ENCODE data around the gene SGSM1. TPM values are rescaled to one million over a fixed set of nuclear protein-coding genes. Genes with fewer than 3 reads are reported as not detected.

SGSM1 gene
- total RNA-seq, 2 donors from 2014 or later, result 0.70 to 3.0 TPM

DNA sequence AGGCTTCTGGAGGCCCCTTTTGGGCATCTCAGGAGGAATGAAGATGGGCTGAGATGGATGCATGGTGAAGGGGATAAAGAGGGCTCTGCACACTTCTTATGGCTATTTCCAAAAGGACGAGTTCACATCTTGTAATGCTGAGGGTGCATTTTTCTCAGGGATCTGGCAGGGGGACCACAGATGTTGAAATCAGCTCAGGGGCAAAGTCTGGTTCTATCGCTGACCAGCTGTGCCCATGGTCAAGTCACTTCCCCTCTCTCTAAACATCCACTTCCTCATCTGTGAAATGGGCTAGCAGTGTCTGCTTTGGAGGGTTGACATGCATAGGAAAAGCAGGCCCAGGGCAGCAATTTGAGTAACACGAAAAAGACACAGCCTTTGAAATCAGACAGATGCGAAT, 114.0 kb downstream of the SGSM1 start:
- H3K36me3 Mint-ChIP-seq (ENCODE audit: low read depth), result no peaks in the 10 kb centered on the region
- ATAC-seq, result no peak
- no peaks in the 10 kb centered on the region for H3K9me3 ChIP-seq (ENCODE audit: control insufficient read depth, low read length, poor library complexity, severe bottlenecking)
- no peak for DNase-seq
- no peak overlapping the region for H3K27ac Mint-ChIP-seq
- no peaks in the 10 kb centered on the region for H3K27me3 Mint-ChIP-seq
- H3K4me3 Mint-ChIP-seq, result no peak overlapping the region
- no peaks in the 10 kb centered on the region for H3K4me1 Mint-ChIP-seq

DNA sequence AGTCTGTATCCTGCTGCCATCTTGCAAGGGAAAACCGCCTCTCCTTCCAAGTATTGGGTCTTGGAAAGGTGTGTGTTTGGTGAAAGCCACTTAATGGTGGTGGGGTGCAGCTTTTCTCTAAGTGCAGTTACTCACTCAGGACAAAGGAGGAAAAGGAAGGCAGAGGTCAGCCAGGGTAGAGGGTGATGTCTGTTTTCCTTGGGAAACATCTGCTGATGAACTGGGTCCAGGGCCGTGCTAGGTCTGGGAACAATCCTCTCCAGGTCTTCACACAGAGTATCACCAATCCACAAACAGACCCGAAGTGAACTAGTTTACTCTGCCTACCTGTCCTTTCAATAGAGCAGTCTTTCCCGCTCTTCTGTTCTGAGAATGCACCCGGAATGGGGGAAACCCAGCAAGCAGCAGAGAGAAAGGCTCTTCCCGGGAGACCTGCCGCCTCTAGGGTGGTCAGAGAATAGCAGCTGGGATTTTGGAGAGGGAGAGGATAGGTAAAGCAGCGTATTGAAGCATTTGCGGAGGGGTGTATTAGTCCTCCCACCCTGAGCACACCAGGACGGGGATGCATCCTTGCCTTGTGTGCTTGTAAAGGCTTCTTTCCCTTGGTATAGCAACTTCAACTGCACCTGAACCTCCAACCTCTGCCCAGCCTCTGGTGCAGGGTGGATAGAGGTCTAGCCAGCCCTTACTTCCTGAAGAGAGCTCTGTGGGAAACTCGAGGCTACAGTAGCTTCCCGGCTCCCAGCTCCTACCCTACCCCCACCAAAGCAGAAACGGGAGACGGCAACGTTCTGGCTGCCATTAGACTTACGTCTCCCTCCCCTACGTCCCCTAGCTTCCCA, 119.8 kb downstream of the SGSM1 start:
- H3K36me3 Mint-ChIP-seq (ENCODE audit: low read depth), result peaks cover 2% of the 10 kb centered on the region
- no peak overlapping the region for H3K27ac Mint-ChIP-seq
- no peak overlapping the region for H3K4me3 Mint-ChIP-seq
- no peaks in the 10 kb centered on the region for H3K9me3 ChIP-seq (ENCODE audit: control insufficient read depth, low read length, poor library complexity, severe bottlenecking)
- DNase-seq, result no peak
- peaks cover 7% of the 10 kb centered on the region for H3K27me3 Mint-ChIP-seq
- no peak for ATAC-seq
- H3K4me1 Mint-ChIP-seq, result peaks cover 5% of the 10 kb centered on the region

DNA sequence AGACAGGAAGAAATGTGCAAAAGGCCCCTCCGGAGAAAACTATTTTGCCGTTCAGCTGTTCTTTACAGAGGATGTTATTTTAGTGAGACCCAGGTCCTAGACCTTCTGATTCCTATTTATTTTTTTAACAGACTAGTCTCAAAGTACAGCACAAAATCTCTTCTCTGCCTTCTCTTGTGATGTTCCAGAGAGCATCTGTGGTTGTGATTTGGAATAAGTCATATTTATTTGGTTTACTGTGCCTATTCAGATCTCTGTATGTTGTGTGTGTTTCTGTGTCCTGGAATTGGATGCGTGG, 120.4 kb downstream of the SGSM1 start:
- no peak for DNase-seq
- H3K4me1 Mint-ChIP-seq, result peaks cover 5% of the 10 kb centered on the region
- no peak overlapping the region for H3K4me3 Mint-ChIP-seq
- peaks cover 2% of the 10 kb centered on the region for H3K36me3 Mint-ChIP-seq (ENCODE audit: low read depth)
- no peak overlapping the region for H3K27ac Mint-ChIP-seq
- no peaks in the 10 kb centered on the region for H3K9me3 ChIP-seq (ENCODE audit: control insufficient read depth, low read length, poor library complexity, severe bottlenecking)
- no peak for ATAC-seq
- H3K27me3 Mint-ChIP-seq, result peaks cover 7% of the 10 kb centered on the region

DNA sequence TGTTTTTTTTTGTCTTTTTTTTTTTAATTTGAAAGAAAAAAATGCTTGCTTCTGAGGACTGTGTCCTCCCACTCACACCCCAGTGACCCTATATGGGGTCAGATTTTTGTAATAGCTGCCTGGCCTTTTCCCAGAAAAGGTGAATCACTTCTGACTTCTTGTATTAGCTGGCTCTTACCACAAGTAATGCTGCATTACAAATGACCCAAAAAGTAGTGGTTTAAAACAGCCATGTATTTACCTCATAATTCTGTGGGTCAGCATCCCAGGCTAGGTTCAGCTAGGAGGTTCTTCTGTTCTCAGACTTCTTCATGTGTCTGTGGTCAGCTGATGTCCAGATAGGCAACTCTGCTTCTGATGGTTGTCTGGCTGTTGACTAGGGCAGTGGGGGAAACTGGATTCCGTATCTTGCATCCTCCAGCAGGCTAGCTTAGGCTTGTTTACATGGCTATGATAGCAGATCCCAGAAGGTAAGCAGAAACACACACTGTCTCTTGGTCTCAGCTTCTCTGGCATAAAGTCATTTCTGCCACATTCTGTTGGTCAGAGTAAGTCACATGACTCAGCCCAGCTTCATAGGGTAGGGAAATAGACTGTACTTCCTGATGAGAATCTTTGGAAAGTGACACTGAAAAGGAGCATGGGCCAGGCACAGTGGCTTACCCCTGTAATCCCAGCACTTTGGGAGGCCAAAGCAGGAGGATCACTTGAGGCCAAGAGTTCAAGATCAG, 121.0 kb downstream of the SGSM1 start:
- H3K27ac Mint-ChIP-seq, result no peak overlapping the region
- ATAC-seq, result no peak
- peaks cover 5% of the 10 kb centered on the region for H3K4me1 Mint-ChIP-seq
- H3K36me3 Mint-ChIP-seq (ENCODE audit: low read depth), result peaks cover 2% of the 10 kb centered on the region
- peaks cover 7% of the 10 kb centered on the region for H3K27me3 Mint-ChIP-seq
- DNase-seq, result no peak
- no peak overlapping the region for H3K4me3 Mint-ChIP-seq
- no peaks in the 10 kb centered on the region for H3K9me3 ChIP-seq (ENCODE audit: control insufficient read depth, low read length, poor library complexity, severe bottlenecking)

DNA sequence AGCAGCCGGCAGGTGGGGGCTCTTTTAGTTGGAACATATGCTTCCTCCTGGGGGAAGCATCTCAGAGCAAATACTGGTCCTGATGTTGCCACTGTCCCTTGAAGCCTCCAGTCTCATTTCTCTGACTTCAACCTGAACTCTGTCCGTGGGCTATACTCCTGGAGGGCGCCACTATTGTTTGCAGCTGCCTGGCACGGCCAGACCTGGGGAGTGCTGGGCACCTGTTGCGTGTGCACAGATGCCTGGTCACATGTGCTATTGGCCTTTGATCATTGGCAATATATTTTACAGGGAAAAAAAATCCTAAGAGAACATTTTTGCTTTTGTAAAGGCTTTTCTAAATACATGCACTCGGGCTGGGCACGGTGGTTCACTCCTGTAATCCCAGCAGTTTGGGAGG, 122.3 kb downstream of the SGSM1 start:
- H3K9me3 ChIP-seq (ENCODE audit: control insufficient read depth, low read length, poor library complexity, severe bottlenecking), result no peaks in the 10 kb centered on the region
- ATAC-seq (no peak), DNase-seq (no peak)
- Mint-ChIP-seq H3K27ac (no peak overlapping the region), H3K27me3 (peaks cover 7% of the 10 kb centered on the region), H3K4me1 (peaks cover 5% of the 10 kb centered on the region), H3K4me3 (no peak overlapping the region), H3K36me3 (ENCODE audit: low read depth) (peaks cover 2% of the 10 kb centered on the region)

DNA sequence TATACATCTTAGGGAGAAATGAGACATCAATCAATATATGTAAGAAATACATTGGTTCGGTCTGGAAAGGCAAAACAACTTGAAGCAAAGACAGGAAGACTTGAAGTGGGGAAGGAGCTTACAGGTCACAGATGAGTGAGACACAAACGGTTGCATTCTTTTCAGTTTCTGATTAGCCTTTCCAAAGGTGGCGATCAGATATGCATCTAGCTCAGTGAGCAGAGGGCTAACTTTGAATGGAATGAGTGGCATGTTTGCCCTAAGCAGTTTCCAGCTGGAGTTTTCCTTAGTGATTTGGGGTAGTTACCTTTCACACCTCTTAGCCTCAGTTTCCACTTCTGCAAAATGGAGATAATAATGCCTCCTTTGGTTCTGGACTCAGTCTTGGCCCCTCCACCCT, 124.7 kb downstream of the SGSM1 start:
- Mint-ChIP-seq H3K27ac (no peak overlapping the region), H3K36me3 (ENCODE audit: low read depth) (peaks cover 2% of the 10 kb centered on the region), H3K4me1 (peaks cover 5% of the 10 kb centered on the region), H3K4me3 (no peak overlapping the region), H3K27me3 (peaks cover 7% of the 10 kb centered on the region)
- DNase-seq, result no peak
- no peaks in the 10 kb centered on the region for H3K9me3 ChIP-seq (ENCODE audit: control insufficient read depth, low read length, poor library complexity, severe bottlenecking)
- no peak for ATAC-seq

DNA sequence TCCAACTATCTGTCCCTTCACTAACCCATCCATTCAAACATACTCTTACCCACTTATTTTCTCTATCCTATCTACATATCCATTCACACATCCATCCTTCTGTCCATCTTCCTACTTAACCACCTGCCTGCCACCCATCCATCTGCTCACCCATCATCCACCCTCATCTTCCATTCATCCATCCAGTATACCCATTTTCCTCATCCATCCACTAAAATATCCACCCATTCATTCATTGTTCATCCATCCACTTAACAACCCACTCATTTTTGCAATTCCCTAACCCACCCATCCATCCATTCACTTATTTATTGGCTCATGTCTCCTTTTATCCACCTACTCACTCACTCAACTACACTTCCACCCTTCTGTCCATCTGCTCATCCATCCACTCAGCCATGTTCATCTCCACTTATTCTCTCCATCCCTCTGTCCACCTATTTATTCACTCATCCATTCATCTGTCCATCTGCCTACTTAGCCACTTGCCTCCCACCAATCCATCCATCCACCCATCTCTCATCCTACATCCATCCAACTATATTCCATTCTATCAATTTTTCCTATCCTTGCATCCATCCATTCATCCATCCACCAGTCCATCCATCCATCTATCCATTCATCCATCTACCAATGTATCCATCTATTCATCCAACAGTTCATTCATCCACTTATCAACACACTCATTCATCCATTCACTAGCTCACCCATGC, 129.9 kb downstream of the SGSM1 start:
- Mint-ChIP-seq H3K4me3 (no peak overlapping the region), H3K27ac (no peak overlapping the region), H3K27me3 (no peaks in the 10 kb centered on the region), H3K36me3 (ENCODE audit: low read depth) (no peaks in the 10 kb centered on the region), H3K4me1 (peaks cover 2% of the 10 kb centered on the region)
- ATAC-seq (no peak), DNase-seq (no peak)
- no peaks in the 10 kb centered on the region for H3K9me3 ChIP-seq (ENCODE audit: control insufficient read depth, low read length, poor library complexity, severe bottlenecking)

DNA sequence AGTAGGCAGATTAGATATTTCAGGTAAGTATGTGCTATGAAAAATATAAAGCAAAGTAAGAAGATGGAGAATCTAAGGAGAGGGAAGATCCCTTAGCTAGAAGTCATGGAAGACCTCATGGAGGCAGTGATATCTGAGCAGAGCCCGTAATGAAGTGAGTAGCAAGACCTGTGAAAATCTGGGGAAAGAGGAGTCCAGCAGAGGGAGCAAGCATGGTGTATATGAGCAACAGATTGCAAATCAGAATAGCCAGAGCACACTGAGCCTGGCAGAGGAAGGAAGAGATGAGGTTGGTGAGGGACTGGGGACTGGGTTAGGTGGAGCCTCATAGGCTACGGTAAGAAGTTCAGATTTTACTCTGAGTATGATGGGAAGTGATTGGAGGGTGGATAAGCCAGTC, 131.1 kb downstream of the SGSM1 start:
- H3K9me3 ChIP-seq (ENCODE audit: control insufficient read depth, low read length, poor library complexity, severe bottlenecking), result no peaks in the 10 kb centered on the region
- Mint-ChIP-seq H3K27me3 (no peaks in the 10 kb centered on the region), H3K27ac (no peak overlapping the region), H3K36me3 (ENCODE audit: low read depth) (no peaks in the 10 kb centered on the region), H3K4me3 (no peak overlapping the region), H3K4me1 (peaks cover 2% of the 10 kb centered on the region)
- DNase-seq (no peak), ATAC-seq (no peak)

DNA sequence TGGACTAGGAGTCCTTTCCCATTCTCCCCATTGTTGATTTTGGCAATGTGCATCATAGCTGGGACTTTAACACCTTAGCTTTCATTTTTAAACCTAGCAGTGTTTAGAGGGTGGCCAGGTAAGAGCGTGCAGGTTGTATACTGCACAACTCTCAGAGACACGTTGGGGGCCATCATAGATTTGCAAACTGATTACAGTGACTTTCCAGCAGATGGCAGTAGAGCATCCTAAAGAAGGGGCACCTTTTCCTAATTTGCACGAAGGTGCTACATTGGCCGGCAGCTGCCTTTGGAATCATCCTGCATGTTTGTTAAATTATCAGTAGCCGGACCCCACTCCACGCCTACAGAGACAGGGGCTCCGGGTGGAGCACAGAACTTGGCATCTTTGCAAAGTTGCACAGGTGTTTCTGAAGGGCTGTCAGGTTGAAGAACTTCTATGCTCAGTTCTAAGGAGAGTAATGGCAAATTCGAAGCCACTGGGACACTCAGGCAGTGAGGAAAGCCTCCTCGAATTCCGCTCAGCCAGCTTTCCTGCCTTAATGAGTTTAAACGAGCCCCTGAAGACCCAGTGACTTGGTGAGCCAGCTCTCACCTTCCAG, 132.8 kb downstream of the SGSM1 start:
- peak overlapping the region; percentile 43 for H3K27ac Mint-ChIP-seq
- H3K4me1 Mint-ChIP-seq, result peaks cover 2% of the 10 kb centered on the region
- ATAC-seq (peak; percentile 63), DNase-seq (no peak)
- H3K36me3 Mint-ChIP-seq (ENCODE audit: low read depth), result no peaks in the 10 kb centered on the region
- no peak overlapping the region for H3K4me3 Mint-ChIP-seq
- H3K9me3 ChIP-seq (ENCODE audit: control insufficient read depth, low read length, poor library complexity, severe bottlenecking), result no peaks in the 10 kb centered on the region
- H3K27me3 Mint-ChIP-seq, result peaks cover 4% of the 10 kb centered on the region

DNA sequence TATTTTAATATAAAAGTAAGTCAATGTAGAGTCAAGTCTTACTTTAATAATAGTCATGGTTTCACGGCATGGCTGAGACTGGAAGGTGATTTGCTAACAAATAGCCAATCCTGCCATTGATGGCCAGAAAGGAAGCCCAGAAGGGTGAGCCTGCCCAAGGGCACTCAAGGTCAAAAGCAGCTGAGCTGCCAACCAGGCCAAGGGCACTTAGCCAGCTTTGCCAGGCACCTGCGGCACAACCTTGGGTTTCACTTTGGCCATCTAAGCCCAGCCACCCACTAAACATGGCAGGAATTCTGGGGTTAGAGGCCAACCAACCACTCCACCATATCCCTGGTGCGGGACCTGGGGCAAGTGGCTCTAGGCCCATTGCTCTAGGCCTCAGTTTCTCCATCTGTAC, 136.3 kb downstream of the SGSM1 start:
- H3K27me3 Mint-ChIP-seq, result peaks cover 30% of the 10 kb centered on the region
- ATAC-seq, result no peak

DNA sequence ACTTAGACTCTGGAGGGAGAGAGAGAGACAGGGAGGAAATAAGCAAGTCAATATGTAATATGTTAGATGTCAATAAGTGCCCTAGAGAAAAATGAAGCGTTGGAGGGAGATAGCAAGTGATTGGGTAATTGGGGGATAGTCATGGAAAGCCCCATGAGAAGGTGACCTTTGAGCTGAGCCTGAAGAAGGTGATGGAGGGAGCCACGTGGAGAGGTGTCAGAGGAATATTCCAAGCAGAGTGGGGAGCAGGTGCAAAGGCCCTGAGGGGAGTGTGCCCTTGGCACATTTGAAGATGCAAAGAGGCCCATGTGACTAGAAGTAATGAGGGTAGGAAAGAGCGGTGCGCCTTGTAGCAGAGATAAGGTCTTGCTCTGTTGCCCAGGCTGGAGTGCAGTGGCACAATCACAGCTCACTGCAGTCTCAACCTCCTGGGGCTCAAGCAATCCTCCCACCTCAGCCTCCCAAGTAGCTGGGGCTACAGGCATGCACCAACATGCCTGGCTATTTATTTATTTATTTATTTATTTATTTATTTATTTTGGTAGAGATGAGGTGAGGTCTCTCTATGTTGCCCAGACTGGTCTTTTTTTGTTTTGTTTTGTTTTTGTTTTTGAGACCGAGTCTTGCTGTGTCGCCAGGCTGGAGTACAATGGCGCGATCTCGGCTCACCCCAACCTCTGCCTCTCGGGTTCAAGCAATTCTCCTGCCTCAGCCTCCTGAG, 138.4 kb downstream of the SGSM1 start:
- no peak for DNase-seq
- Mint-ChIP-seq H3K4me3 (no peak overlapping the region), H3K4me1 (peaks cover 5% of the 10 kb centered on the region), H3K36me3 (ENCODE audit: low read depth) (peaks cover 3% of the 10 kb centered on the region), H3K27me3 (peaks cover 51% of the 10 kb centered on the region), H3K27ac (no peak overlapping the region)
- no peaks in the 10 kb centered on the region for H3K9me3 ChIP-seq (ENCODE audit: control insufficient read depth, low read length, poor library complexity, severe bottlenecking)
- ATAC-seq, result no peak

More for the DNA sequence above, 136.3 kb downstream of the SGSM1 start:
- Mint-ChIP-seq H3K36me3 (ENCODE audit: low read depth) (peaks cover 3% of the 10 kb centered on the region), H3K4me3 (no peak overlapping the region), H3K4me1 (peaks cover 6% of the 10 kb centered on the region), H3K27ac (no peak overlapping the region)
- no peaks in the 10 kb centered on the region for H3K9me3 ChIP-seq (ENCODE audit: control insufficient read depth, low read length, poor library complexity, severe bottlenecking)
- DNase-seq, result no peak

DNA sequence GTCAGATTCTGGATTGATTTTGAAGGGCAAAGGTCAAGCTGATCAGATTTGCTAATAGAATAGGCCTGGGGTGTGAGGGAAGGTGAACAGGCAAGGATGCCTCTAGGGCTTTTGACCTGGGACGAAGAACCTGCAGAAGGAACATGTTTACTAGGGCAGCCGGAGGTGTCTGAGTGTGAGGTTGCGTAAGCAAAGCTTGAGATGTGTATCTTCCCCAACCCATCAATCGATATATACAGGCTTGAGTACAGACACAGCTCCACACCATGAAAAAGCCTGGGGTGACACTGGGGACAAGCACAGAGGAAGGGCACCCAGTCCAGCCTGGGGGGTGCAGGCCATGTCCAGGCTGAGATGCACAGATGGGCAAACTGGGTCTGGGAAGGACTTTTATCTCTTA, 139.4 kb downstream of the SGSM1 start:
- Mint-ChIP-seq H3K27ac (no peak overlapping the region), H3K27me3 (peaks cover 61% of the 10 kb centered on the region), H3K36me3 (ENCODE audit: low read depth) (peaks cover 3% of the 10 kb centered on the region), H3K4me3 (no peak overlapping the region), H3K4me1 (peaks cover 7% of the 10 kb centered on the region)
- H3K9me3 ChIP-seq (ENCODE audit: control insufficient read depth, low read length, poor library complexity, severe bottlenecking), result no peaks in the 10 kb centered on the region
- no peak for ATAC-seq
- DNase-seq, result no peak

DNA sequence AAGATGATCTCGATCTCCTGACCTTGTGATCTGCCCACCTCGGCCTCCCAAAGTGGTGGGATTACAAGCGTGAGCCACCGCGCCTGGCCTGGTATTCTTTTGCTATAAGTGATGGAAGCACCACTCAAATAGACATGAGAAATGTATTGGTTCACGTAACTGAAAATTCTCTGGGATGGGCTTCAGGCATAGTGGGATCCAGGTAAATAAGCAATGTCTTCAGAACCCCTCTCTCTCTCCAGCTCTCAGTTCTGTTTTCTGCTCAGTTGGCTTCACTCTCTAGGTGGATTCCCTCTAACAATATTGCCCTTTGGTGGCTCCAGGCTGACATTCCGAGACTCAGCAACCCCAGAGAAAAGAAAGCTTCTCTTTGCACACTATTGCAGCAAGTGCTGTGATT, 141.4 kb downstream of the SGSM1 start:
- H3K27me3 Mint-ChIP-seq, result peaks cover 77% of the 10 kb centered on the region
- no peaks in the 10 kb centered on the region for H3K9me3 ChIP-seq (ENCODE audit: control insufficient read depth, low read length, poor library complexity, severe bottlenecking)
- ATAC-seq, result no peak
- no peak for DNase-seq
- H3K4me3 Mint-ChIP-seq, result no peak overlapping the region
- H3K36me3 Mint-ChIP-seq (ENCODE audit: low read depth), result peaks cover 6% of the 10 kb centered on the region
- H3K27ac Mint-ChIP-seq, result no peak overlapping the region
- H3K4me1 Mint-ChIP-seq, result peaks cover 11% of the 10 kb centered on the region
